ENCODE results near the gene KRTAP12-3.
"Not testable (repeated sequence)": the region's sequence is repeated elsewhere in the genome, so short reads cannot be mapped to it uniquely, and the experiment has no call there.

DNA sequence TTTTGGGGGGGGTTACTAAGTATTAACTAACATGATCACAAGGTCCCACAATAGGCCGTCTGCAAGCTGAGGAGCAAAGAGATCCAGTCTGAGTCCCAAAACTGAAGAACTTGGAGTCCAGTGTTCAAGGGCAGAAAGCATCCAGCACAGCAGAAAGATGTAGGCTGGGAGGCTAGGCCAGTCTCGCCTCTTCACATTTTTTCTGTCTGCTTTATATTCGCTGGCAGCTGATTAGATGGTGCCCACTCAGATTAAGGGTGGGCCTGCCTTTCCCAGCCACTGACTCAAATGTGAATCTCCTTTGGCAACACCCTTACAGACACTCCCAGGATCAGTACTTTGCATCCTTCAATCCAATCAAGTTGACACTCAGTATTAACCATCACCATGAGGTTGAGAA lies 32.0 kb downstream of the KRTAP12-3 start:
- TF ChIP-seq, protein P1, sequence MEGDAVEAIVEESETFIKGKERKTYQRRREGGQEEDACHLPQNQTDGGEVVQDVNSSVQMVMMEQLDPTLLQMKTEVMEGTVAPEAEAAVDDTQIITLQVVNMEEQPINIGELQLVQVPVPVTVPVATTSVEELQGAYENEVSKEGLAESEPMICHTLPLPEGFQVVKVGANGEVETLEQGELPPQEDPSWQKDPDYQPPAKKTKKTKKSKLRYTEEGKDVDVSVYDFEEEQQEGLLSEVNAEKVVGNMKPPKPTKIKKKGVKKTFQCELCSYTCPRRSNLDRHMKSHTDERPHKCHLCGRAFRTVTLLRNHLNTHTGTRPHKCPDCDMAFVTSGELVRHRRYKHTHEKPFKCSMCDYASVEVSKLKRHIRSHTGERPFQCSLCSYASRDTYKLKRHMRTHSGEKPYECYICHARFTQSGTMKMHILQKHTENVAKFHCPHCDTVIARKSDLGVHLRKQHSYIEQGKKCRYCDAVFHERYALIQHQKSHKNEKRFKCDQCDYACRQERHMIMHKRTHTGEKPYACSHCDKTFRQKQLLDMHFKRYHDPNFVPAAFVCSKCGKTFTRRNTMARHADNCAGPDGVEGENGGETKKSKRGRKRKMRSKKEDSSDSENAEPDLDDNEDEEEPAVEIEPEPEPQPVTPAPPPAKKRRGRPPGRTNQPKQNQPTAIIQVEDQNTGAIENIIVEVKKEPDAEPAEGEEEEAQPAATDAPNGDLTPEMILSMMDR (conservative IDR thresholded peaks at IDR 0.05), result not testable (repeated sequence)
- not testable (repeated sequence) for TF ChIP-seq EZH2 (IDR thresholded peaks at IDR 0.05; ENCODE audit: low read depth)

Measured in PC-9 (cell line).